Embryonic facial prominence (tissue), 1 donor: Measurements from ENCODE around the gene TERB1.

Source experiments
- DNase-seq: peaks from one replicate; pipeline ENCODE4 v3.0.0-alpha.2; 2016; ENCODE audit errors: extremely low spot score

Gene TERB1

DNA sequence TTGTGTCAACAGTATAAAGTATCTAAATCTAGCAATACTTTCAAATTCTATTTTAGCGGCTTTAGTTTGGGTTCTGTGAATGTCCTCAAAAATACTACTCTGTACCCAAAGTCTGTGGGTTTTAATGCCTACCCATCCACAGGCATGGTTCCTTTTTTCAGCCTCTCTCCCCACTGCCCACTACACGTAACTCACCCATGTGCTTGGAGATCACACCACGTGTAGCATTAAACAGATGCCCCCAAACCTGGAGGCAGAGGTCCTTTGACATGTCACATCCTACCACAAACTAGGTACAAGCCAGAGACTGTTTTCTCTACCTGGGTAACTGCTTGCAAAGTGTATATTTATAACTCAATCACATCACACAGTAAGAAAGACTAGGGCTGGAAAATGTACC, 55.3 kb downstream of the TERB1 start:
- no peak for DNase-seq

DNA sequence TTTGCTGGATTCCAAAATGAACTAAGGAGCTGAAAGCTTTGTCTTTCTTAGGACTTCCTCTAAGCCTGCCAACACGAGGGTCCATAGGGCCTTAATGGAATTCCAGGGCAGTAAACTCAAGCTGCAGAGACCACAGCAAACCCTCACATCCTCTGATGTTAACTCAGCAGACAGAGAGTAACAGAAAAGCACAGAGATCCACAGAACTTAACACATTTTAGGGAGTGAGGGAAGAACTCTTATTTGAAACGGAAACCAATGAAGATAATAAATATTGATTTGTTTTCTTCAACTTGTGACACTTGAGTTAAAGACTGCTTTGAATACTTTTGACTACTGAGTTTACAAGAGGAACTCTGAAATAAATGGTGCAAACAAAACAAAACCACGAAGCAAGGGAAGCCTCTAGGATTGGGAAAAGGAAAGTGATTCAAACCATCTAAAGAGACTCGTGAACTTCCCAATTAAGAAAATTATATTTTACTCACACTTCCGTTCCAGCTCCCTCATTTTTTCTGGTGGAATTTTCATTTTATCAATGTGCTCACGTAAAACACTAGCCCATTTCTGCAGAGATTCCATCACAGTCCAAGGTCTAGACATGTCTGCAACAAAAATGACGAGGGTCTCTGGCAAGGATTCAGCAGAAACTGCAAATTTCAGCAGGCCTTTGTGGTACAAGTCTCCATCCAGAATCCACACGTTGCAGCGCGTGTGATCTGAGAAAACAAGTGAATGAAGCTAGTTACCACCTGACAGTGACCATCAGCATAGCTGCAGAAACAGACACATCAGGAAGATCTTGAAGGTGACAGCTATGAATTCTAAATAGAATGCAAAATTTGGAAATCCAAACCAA, 59.2 kb downstream of the TERB1 start:
- no peak for DNase-seq

DNA sequence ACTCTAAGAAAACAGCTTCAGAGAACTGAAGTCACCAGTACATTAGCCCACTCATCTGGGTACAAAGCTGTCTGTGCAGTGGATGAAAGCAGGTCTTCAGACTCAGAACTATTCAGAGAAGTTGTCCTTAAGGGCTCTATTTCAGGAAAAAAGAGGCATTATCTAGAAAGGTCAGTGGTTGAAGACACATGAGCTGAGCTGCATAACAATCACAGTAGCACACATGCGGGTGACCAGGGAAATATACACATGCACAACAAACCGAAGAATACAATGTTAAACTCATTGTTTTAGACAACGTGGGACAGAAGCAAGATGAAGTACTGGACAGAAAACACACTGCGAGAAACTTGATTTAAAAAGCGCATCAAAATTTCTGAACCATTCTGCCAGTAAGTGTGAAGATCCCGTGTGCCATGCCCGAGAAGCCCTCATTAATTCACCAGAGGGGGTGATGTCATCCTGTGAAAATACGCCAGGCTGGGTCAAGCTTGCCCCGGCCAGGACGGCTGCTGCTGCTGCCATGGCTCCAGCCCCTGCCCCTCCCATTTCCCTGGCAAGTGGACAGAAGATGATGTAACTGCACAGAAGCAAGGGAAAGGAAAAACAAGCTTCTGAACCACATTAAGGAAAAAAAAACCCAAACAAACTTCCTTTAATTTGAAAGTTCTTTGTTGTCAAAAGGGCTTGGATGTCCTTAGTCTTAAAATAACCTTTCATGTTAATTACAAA, 60.0 kb downstream of the TERB1 start:
- no peak for DNase-seq

GRCh38 chr16:66740533-66740932, 60.9 kb downstream of the TERB1 start:
- DNase-seq = no peak

DNA sequence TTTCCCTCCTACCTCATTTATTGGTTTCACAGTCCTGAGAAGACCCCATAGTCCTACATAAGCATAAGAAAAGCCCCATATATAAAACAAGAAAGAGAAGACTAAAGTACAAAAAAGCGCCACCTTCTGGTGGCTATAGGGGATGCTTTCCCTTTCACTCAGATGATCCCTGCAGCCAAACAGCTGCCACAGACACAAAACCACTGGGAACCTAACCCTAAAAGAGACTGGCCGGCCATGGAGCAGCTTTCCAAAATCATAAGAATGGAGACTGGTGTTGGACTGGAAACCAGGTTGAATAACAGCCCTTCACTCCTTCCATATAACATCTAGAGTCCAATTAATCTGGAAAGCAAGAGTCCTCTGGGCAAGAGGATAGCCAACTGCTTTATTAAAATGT, 61.4 kb downstream of the TERB1 start:
- DNase-seq = no peak

DNA sequence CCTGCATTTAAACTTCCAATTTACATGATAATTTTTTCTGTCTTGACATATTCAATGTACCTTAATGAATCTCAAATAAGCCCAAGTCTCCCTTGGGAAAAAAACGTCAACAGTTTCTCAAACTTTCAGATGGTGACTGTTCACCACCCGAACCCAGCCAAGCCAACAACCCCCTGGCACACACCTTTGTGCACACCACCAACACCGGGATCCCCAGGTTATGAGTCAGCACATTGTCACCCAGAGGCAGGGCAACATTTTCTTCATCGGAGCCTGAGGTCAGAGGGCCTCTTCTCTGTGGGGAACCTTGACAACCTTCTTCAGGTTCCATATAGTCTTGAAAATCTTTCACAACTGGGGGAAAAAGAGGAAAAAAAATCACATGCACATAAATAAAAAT, 65.5 kb downstream of the TERB1 start:
- no peak for DNase-seq

DNA sequence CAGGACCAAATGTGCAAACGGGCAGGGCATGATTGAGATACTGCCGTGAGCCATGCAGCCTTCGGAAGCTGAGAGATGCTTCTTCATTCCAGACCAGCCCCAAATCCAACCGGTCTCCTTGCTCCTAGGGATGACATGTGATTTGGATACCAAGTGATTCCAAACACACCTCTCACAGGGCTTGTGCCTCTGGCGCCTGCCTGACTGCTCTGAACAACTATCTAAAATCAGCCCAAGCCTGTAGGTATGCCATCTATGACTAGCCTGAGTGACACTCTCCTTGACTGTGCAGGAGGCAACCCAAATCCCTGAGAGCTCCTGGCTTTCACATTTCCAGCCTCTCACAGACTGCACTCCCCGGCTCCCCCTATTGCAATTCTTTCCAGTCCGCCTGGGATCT, 70.3 kb downstream of the TERB1 start:
- no peak for DNase-seq

- DNase-seq = no peak
Measured at GRCh38 chr16:66728804-66729203, 72.6 kb downstream of the TERB1 start.

GRCh38 chr16:66728117-66728787, 73.1 kb downstream of the TERB1 start:
- peak; percentile 67 for DNase-seq

DNA sequence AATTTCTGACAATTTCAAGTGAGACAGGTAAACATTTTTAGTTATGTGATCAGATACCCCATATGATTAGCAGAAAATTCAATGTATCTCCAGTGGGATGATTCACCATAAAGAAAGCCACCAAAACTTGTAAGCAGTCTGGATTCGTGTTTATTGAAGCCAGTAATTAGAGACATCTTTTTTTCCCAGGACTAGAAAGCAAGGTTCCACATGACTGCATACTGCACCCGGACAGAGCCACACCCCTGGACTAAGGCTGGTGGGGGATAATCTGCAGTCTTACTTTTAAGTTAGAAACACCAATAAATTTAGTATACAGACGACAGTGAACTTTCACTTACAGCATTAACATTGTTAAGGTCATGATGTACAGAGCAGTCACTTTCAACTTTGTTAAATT, 80.6 kb downstream of the TERB1 start:
- DNase-seq = no peak

GRCh38 chr16:66719246-66719645, 82.1 kb downstream of the TERB1 start:
- no peak for DNase-seq

- no peak for DNase-seq
Measured at GRCh38 chr16:66717776-66718175, 83.6 kb downstream of the TERB1 start.

DNA sequence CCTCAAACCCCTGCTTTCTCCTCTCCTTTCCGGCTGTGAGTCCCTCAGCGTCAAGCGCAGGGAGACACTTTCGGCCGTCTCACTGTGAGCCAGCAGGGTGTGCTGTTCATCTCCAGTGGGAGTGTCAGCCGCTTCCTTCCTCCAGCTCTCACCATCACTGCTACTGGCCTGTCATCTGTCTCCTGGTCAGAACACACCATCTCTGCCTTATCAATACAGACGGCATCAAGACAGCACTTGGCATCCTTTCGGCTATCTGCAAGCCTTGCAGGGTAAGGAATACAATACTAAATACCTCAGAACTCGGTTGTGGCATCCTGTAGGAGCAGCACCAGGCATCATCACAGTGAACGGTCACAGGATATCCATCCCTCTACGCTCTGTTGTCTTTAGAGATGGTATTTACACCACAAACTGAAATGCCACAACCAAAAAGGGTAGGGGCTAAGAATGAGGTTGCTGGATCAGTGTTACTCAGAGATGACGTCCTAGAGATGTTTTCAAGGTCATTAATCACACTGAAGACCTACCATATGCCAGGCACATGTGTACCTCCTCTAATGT, 84.2 kb downstream of the TERB1 start:
- DNase-seq = no peak

DNA sequence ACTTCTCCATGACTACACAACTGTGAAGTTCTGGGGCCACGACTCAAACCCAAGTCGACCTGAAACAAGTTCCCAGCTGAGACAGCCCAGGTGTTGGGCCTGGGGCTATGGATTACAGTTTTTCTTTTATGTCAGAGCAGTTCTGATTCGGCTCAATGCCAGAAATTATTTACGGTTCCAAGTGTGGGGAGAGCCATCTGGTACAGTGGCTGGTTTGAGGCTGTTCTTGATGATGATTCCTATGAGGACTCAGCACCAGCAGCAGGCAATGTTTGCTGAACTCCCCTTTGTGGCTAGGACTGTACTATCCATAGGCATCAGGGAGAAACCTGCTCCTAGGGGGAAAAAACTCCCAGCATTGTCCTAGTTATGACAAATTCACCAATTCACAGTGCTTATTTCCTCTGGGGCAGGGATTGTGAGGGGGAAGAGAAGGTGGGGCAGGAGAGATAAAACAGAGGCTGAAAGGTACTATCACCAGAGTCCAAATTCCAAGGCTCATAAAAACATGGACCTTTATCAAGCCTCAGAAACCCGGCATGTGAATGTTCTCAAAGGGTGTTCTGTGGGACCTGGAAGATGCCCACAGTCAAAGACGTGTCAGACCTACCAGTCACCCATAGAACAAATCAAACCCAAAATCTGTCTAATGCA, 86.6 kb downstream of the TERB1 start:
- no peak for DNase-seq

DNA sequence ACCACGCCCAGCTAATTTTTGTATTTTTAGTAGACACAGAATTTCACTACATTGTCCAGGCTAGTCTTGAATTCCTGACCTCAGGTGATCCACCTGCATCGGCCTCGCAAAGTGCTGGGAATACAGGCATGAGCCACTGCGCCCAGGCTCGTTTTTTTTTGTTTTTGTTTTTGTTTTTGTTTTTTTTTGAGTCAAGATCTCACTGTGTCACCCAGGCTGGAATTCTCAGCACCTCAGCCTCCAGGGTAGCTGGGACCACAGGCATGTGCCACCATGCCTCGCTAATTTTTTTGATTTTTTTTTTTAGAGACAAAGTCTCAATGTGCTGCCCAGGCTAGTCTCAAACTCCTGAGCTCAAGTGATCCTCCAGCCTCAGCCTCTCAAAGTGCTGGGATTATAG, 87.3 kb downstream of the TERB1 start:
- no peak for DNase-seq

DNA sequence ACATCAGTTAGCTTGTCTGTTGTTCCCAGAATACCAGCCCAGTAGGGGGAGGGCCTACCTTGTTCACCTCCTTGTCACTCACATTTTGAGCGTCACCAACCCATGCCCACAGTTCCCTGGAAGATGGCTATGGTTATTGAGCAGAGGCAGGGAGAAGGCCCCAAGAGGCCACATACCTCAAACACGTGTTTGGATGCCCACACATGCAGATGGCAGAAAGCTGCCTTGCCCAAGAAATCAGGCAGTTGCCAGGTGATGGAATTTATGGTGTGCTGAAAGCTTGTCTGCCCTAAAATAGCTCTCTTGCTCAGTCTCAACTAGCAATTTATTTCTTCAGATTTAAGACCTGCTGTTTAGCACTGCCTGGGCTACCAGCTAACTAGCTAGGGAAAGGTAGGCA, 88.3 kb downstream of the TERB1 start:
- no peak for DNase-seq

DNA sequence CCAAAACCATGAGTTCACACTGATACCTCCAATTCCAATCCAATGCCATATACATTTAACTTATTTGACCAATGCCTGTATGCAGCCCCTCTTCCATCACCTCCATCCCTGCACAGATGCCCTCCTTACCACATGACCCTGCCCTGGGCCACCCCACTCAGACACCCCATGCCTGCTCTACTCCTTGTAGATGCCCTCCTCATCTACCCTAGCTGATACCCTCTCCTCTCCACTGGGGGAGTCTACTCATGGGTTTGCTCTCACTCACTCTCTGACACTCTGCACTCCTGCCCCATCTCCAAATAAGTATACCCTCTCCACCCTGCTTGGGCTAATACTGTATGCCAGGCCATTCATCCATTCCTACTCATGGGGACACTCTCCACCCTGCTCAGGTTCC, 88.9 kb downstream of the TERB1 start:
- no peak for DNase-seq

DNA sequence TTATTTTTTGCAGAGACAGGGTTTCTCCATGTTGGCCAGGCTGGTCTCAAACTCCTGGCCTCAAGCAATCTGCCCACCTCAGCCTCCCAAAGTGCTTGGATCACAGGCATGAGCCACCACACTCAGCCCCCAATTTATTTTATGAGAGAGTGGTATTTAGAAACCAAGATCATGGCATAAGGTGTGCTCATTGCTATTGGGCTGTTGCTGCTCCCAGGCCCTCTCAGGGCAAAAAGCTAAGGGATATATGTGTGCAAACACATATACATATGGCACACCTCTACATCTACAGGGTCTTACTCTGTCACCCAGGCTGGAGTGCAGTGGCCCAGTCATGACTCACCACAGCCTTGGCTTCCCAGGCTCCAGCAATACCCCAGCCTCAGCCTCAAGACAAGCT, 89.8 kb downstream of the TERB1 start:
- DNase-seq = no peak

DNA sequence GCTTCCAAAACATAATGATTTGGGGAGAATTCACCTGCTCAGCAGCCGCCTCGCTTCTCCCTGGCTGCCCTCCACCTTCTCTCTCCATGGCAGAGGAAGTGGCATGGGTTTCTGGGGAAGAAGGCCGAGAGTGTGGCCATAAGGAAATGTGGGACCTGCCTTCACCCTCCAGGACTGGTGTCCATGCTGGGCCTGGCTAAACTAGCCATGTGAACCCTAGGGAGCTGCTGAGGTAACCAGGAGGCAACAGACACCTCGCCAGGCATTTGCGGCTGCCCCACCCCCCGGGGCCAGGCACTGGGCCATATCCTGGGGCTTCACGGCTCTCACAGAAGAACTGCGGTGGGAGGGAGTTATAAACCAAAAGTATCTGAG, 94.9 kb downstream of the TERB1 start:
- no peak for DNase-seq

DNA sequence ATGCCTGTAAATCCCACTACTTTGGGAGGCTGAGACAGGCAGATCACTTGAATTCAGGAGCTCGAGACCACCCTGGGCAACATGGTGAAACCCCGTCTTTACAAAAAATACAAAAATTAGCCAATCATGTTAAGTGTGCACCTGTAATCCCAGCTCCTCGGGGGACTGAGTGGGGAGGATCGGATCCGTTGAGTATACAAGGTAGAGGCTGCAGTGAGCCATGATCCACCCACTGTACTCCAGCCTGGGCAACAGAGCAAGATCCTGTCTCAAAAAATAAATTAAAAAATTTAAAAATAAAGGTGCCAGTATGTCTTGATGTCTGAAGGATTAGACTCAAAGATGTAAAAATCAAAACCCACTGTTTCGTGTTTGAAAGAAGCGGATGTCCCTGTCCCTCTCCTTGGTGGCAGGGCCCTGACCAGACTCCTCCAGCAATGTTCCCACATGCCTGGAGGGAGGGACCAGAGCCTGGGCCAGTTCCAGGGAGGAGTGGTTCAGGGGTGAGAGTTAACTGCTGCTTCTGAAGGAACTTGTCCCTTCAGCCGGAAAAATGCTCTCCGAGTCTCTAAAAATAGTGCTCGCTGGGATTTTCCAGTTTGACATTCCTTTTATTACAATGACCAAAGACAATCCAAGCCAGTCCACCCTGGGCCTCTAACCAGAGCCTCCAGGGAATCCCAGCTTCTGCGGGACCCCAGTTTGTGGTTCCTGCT, 95.4 kb downstream of the TERB1 start:
- DNase-seq = no peak
